Measurements from ENCODE around the gene NUP214.

Gene NUP214

DNA sequence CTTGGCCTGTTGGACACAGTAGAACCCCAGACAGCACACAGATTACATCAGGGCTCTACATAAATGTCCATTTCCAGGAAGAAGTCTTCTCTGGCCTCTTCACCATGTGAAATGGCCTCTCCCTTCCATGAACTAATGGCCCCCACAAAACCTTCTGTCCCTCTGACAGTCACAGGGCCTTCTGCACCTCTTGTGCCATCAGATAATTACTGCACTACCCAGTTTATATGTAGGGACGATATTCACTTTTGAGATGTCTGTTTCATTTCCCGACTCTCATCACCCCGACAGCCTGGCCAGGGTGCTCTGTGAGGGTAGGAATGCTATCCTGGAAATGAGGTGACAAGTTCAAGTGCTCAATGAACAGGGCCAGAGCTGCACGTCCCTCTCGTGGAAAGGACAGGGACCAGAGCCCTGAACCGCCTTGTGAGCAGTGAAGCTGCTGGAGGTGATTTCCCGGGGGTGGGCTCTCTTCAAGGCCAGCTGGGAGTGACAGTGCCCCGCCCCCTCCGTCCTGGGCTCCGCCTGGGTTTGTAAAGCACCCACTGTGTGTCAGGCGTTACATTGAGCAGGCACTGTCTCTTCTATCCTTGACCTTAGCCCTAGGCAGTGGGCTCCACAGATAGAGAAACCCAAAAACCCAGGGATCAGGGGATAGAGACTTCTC lies 153.9 kb downstream of the NUP214 start:
- Histone ChIP-seq H3K79me2 (ENCODE audit: insufficient read depth, low read length) (no peaks in the 10 kb centered on the region; the same call in 1 of the 2 replicates), H3K9me2 (replicated peaks; ENCODE audit: insufficient read depth, low read length) (no peaks in the 10 kb centered on the region), H3K4me3 (ENCODE audit: insufficient read depth, low read length, poor library complexity, severe bottlenecking) (no peak overlapping the region), H3K9me3 (ENCODE audit: insufficient read depth, low read length) (no peaks in the 10 kb centered on the region), H3K9ac (ENCODE audit: low read length) (no peak overlapping the region), H3K27me3 (ENCODE audit: low read length) (no peaks in the 10 kb centered on the region), H3K36me3 (ENCODE audit: low read length) (no peaks in the 10 kb centered on the region), H3F3A (ENCODE audit: insufficient read depth) (peaks cover 8% of the 10 kb centered on the region; the same call in 1 of the 2 replicates), H3K27ac (ENCODE audit: low read depth, low read length) (no peak overlapping the region), H2AFZ (ENCODE audit: low read depth, low read length, severe bottlenecking) (no peak overlapping the region), H3K4me2 (ENCODE audit: low read depth, low read length, poor library complexity, severe bottlenecking) (no peak overlapping the region), H4K20me1 (ENCODE audit: low read depth, low read length) (no peaks in the 10 kb centered on the region)
- no peak for TF ChIP-seq EZH2phosphoT487 (conservative IDR thresholded peaks at IDR 0.05; ENCODE audit: low read length)
- TF ChIP-seq, protein P1, sequence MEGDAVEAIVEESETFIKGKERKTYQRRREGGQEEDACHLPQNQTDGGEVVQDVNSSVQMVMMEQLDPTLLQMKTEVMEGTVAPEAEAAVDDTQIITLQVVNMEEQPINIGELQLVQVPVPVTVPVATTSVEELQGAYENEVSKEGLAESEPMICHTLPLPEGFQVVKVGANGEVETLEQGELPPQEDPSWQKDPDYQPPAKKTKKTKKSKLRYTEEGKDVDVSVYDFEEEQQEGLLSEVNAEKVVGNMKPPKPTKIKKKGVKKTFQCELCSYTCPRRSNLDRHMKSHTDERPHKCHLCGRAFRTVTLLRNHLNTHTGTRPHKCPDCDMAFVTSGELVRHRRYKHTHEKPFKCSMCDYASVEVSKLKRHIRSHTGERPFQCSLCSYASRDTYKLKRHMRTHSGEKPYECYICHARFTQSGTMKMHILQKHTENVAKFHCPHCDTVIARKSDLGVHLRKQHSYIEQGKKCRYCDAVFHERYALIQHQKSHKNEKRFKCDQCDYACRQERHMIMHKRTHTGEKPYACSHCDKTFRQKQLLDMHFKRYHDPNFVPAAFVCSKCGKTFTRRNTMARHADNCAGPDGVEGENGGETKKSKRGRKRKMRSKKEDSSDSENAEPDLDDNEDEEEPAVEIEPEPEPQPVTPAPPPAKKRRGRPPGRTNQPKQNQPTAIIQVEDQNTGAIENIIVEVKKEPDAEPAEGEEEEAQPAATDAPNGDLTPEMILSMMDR (IDR thresholded peaks at IDR 0.05; ENCODE audit: insufficient read depth, low read length, poor library complexity, severe bottlenecking): no peak

DNA sequence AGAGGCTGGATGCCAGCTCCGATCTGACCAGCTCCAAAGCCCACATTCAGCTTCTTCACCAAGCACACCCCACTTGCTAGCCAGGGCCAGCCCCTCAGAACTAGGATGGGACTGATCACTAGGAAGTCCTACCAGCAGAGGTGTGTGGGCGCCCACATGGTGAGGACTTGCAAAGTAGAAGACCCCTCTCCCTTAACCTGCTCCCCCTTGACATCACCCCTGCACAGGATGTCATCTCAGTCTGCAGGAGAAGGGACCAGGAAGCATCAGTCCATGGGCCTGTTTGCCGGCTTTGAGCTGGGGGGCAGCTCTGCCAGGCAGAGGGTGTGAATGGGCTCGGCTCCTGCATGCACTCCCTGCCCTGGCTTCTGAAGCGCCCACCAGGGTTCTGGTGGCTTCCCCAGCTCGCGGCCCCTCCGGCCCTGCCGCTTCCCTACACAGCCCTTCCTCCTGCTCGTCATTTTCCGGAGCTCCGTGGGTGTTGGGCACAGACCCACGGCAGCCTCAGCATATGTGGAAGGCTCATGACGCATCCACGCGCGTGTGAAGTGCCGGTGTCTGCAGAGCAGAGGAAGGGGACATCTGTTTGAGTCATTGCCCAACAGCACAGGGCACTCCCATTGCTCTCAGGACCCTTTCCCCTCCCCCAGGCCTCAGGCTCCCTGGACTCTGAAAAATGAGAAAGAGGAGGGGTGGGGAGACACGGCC lies 154.6 kb downstream of the NUP214 start:
- Histone ChIP-seq H3K36me3 (ENCODE audit: low read length) (no peaks in the 10 kb centered on the region), H3K27me3 (ENCODE audit: low read length) (no peaks in the 10 kb centered on the region)

DNA sequence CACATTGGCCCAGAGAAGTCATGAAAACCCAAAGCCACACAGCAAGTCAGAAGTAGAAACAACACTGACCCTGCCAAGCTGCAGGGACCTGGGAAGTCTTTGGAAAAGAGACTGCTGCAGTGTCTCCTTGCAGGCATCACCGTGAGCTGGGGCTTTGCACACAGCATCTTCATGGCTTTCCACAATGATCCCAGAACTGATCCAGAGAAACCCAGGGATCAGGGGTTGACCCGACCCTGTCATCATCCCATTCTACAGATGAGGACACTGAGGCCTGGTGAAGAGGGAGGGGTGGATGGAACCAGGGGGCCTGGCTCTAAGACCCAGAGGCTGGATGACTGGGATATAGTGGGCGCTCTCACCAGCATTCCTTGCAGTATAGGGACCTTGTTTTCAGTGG lies 155.3 kb downstream of the NUP214 start:
- Histone ChIP-seq H2AFZ (ENCODE audit: low read depth, low read length, severe bottlenecking) (no peak overlapping the region), H3K27ac (ENCODE audit: low read depth, low read length) (no peak overlapping the region), H3F3A (ENCODE audit: insufficient read depth) (peaks cover 8% of the 10 kb centered on the region; the same call in 1 of the 2 replicates), H3K9ac (ENCODE audit: low read length) (no peak overlapping the region), H4K20me1 (ENCODE audit: low read depth, low read length) (no peaks in the 10 kb centered on the region), H3K36me3 (ENCODE audit: low read length) (no peaks in the 10 kb centered on the region), H3K9me3 (ENCODE audit: insufficient read depth, low read length) (no peaks in the 10 kb centered on the region), H3K9me2 (replicated peaks; ENCODE audit: insufficient read depth, low read length) (no peaks in the 10 kb centered on the region), H3K4me3 (ENCODE audit: insufficient read depth, low read length, poor library complexity, severe bottlenecking) (no peak overlapping the region), H3K79me2 (ENCODE audit: insufficient read depth, low read length) (no peaks in the 10 kb centered on the region), H3K4me2 (ENCODE audit: low read depth, low read length, poor library complexity, severe bottlenecking) (no peak overlapping the region), H3K27me3 (ENCODE audit: low read length) (no peaks in the 10 kb centered on the region)
- TF ChIP-seq EZH2phosphoT487 (conservative IDR thresholded peaks at IDR 0.05; ENCODE audit: low read length): no peak
- TF ChIP-seq, protein P1 (IDR thresholded peaks at IDR 0.05; ENCODE audit: insufficient read depth, low read length, poor library complexity, severe bottlenecking): no peak

More for the DNA sequence above, 154.6 kb downstream of the NUP214 start:
- H3K4me3 ChIP-seq (ENCODE audit: insufficient read depth, low read length, poor library complexity, severe bottlenecking): no peak overlapping the region
- H3F3A ChIP-seq (ENCODE audit: insufficient read depth): peaks cover 8% of the 10 kb centered on the region; the same call in 1 of the 2 replicates
- H3K9ac ChIP-seq (ENCODE audit: low read length): no peak overlapping the region
- H3K27ac ChIP-seq (ENCODE audit: low read depth, low read length): no peak overlapping the region
- no peaks in the 10 kb centered on the region; the same call in 1 of the 2 replicates for H3K79me2 ChIP-seq (ENCODE audit: insufficient read depth, low read length)
- H3K4me2 ChIP-seq (ENCODE audit: low read depth, low read length, poor library complexity, severe bottlenecking): no peak overlapping the region
- no peaks in the 10 kb centered on the region for H4K20me1 ChIP-seq (ENCODE audit: low read depth, low read length)
- H2AFZ ChIP-seq (ENCODE audit: low read depth, low read length, severe bottlenecking): no peak overlapping the region
- no peak for TF ChIP-seq EZH2phosphoT487 (conservative IDR thresholded peaks at IDR 0.05; ENCODE audit: low read length)
- TF ChIP-seq, protein P1 (IDR thresholded peaks at IDR 0.05; ENCODE audit: insufficient read depth, low read length, poor library complexity, severe bottlenecking): no peak
- no peaks in the 10 kb centered on the region for H3K9me3 ChIP-seq (ENCODE audit: insufficient read depth, low read length)
- H3K9me2 ChIP-seq (replicated peaks; ENCODE audit: insufficient read depth, low read length): no peaks in the 10 kb centered on the region

Measured in SU-DHL-6 (cell line).